Activated naive CD4-positive, alpha-beta T cell treated with anti-CD3 and anti-CD28 coated beads, Interleukin-2, amount 50 U/mL, for 24 hours (primary cell): ENCODE measurements around the gene FIBCD1.

Experiments used
- H3K27ac Mint-ChIP-seq: one replicate; pipeline ENCODE4 v1.8.0; 2021; ENCODE audit warnings: mild to moderate bottlenecking, mixed read lengths
- H3K27me3 Mint-ChIP-seq: one replicate; pipeline ENCODE4 v1.8.0; 2021; ENCODE audit warnings: mixed read lengths
- H3K36me3 Mint-ChIP-seq: one replicate; pipeline ENCODE4 v1.8.0; 2021; ENCODE audit warnings: mixed read lengths
- H3K4me1 Mint-ChIP-seq: one replicate; pipeline ENCODE4 v1.8.0; 2021; ENCODE audit warnings: mixed read lengths
- H3K4me3 Mint-ChIP-seq: one replicate; pipeline ENCODE4 v1.8.0; 2021; ENCODE audit warnings: mild to moderate bottlenecking, mixed read lengths
- H3K9me3 Mint-ChIP-seq: one replicate; pipeline ENCODE4 v1.8.0; 2021; ENCODE audit warnings: mixed read lengths

The FIBCD1 gene

DNA sequence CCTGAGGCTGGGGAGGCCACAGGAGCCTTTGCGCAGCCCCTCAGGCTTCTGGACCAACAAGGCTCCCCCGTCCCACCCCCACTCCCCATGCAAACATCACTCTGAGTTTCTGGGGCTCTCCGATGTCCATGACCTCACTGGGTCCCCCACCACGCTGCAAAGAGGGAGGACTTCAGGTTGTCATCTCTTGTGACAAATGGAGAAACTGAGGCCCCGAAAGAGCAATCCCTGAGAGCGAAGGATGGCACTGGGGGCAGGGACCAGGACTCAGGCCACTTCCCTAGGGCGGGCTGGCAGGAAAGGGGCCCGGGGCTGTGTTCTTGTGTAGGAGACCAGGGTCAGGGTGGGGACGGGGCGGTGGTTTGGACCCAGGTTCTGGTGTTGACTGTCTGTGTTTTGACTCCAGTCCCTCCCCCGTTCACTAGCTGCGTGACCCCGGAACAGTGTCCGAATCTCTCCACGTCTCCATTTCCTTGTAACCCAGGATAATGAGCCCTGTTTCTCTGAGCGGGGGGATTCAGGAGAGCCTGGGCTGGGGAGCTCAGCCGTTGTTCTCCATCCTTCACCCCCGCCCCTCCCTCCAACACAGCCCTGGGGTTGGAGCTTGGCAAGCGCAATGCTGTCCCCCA is 13.9 kb downstream of the FIBCD1 start:
- Mint-ChIP-seq H3K27me3 (no peaks in the 10 kb centered on the region), H3K9me3 (no peaks in the 10 kb centered on the region), H3K4me3 (no peak overlapping the region), H3K36me3 (no peaks in the 10 kb centered on the region), H3K4me1 (no peaks in the 10 kb centered on the region), H3K27ac (no peak overlapping the region)

- no peaks in the 10 kb centered on the region for H3K27me3 Mint-ChIP-seq
- H3K36me3 Mint-ChIP-seq: no peaks in the 10 kb centered on the region
- no peaks in the 10 kb centered on the region for H3K4me1 Mint-ChIP-seq
- H3K9me3 Mint-ChIP-seq: no peaks in the 10 kb centered on the region
- H3K4me3 Mint-ChIP-seq: no peak overlapping the region
- no peak overlapping the region for H3K27ac Mint-ChIP-seq
These were observed 14.6 kb downstream of the FIBCD1 start for GRCh38 chr9:130924448-130924788.

DNA sequence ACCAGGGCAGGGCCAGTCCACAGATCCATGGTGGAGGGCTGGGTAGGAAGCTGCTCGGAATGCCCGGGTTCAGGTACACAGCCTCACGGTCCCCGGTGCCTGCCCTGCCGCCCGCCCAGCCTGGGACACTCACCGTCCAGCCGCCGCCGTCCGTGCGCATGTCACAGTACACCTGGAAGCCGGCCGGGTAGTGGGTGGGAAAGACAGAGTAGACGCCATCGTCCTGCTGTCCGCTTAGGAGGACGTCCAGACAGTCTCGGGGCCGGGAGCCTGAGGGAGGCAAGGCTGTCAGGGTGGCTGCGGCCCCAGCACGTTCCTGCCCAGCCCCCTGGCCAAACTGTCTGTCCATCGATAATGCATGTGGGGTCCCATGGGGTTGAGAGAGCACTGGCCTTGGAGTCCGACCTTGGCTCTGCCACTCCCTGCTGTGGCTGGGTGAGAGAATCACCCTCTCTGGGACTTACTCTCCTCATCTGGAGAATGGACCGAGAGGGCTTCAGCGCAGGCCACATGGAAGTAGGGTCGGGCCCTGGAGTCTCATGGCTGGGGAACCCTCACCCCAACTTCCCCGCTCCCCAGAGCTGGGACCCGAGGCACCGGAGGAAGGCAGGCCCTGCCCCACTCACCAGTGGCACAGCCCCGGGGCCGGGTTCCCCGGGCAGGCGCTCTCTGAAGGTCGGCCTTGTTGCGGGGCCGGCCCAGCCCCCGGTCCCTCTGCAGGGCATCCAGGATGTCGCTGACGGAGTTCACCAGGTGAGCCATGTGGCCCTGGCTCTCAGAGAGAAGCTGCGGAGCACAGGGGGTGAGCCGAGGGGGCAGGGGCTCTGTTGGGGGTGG is 15.2 kb downstream of the FIBCD1 start:
- Mint-ChIP-seq H3K4me3 (no peak overlapping the region), H3K27me3 (no peaks in the 10 kb centered on the region), H3K9me3 (no peaks in the 10 kb centered on the region), H3K4me1 (no peaks in the 10 kb centered on the region), H3K27ac (no peak overlapping the region), H3K36me3 (no peaks in the 10 kb centered on the region)

- Mint-ChIP-seq H3K27ac (no peak overlapping the region), H3K4me1 (no peaks in the 10 kb centered on the region), H3K36me3 (no peaks in the 10 kb centered on the region), H3K4me3 (no peak overlapping the region), H3K27me3 (no peaks in the 10 kb centered on the region), H3K9me3 (no peaks in the 10 kb centered on the region)
These were observed 16.0 kb downstream of the FIBCD1 start for GRCh38 chr9:130922893-130923610.

- Mint-ChIP-seq H3K4me1 (no peaks in the 10 kb centered on the region), H3K4me3 (no peak overlapping the region), H3K36me3 (no peaks in the 10 kb centered on the region), H3K27ac (no peak overlapping the region), H3K27me3 (no peaks in the 10 kb centered on the region), H3K9me3 (no peaks in the 10 kb centered on the region)
These were observed 16.8 kb downstream of the FIBCD1 start for GRCh38 chr9:130921989-130922892.

DNA sequence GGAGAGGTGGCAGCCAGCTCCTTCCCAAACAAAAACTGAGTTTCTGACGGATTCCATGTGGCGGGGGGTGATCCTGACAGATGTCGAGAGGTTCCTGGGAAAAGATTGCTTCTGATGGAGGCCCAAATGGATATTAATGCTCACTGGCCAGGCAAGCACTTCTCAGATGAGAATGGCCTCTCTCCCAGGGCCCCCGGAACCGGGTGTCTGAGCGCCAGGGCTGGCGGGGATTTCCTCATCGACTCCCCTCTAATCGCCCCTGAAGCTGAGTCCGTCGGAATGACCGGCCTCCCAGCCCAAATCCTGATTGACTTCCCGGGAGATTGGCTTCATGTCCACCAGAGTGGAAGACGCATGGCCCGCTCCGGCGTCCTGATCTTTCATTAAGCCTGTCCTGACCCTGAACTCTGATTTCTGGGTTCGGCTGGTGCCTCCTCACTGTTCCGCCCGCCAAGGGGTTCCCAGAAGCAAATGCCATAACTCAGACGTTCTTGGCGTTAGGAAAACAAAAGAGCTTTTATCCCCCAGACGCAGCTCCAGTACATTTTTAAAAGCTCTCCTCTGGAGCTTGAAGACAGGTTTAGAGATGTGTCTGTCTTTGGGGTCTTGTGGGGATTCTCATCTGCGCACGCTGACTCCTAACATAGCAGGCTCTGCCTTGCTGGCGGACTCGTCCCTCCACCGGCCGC is 17.6 kb downstream of the FIBCD1 start:
- H3K27me3 Mint-ChIP-seq: no peaks in the 10 kb centered on the region
- H3K4me1 Mint-ChIP-seq: no peaks in the 10 kb centered on the region
- no peaks in the 10 kb centered on the region for H3K9me3 Mint-ChIP-seq
- no peak overlapping the region for H3K27ac Mint-ChIP-seq
- no peaks in the 10 kb centered on the region for H3K36me3 Mint-ChIP-seq
- no peak overlapping the region for H3K4me3 Mint-ChIP-seq

GRCh38 chr9:130920762-130921299 is 18.2 kb downstream of the FIBCD1 start:
- H3K4me3 Mint-ChIP-seq: no peak overlapping the region
- no peaks in the 10 kb centered on the region for H3K36me3 Mint-ChIP-seq
- H3K9me3 Mint-ChIP-seq: no peaks in the 10 kb centered on the region
- no peaks in the 10 kb centered on the region for H3K27me3 Mint-ChIP-seq
- no peak overlapping the region for H3K27ac Mint-ChIP-seq
- no peaks in the 10 kb centered on the region for H3K4me1 Mint-ChIP-seq

GRCh38 chr9:130920233-130920632 is 18.8 kb downstream of the FIBCD1 start:
- Mint-ChIP-seq H3K4me1 (no peaks in the 10 kb centered on the region), H3K27me3 (no peaks in the 10 kb centered on the region)

DNA sequence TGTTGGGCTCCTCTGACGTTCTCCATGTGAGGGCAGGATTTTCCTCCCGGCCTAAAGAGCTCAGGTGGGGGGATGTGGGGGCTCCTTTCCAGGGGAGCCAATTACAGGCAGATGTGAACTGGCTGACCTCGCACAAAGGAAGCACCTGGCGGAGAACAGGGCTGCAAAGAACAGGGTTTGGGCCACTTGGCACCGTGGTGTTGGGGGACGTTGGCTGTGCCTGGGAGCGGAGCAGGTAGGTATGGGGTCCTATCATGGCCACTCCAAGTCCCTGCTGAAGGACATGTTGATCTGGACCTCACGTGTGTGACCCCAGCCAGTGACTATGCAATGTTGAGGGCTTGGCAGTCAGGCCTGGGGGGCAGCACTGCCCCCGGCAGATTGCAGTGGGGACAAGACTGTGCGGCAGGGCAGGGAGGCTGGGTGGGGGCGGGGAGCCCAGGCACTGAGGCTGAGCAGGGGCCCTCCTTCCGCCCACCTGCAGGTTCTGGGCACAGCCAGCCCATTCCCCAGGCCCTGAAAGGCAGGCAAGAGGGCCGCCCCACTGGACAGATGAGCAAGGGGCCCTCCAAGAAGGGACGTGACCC is 19.4 kb downstream of the FIBCD1 start:
- H3K4me1 Mint-ChIP-seq: no peaks in the 10 kb centered on the region
- no peaks in the 10 kb centered on the region for H3K27me3 Mint-ChIP-seq
- no peak overlapping the region for H3K4me3 Mint-ChIP-seq
- H3K36me3 Mint-ChIP-seq: no peaks in the 10 kb centered on the region
- no peak overlapping the region for H3K27ac Mint-ChIP-seq
- no peaks in the 10 kb centered on the region for H3K9me3 Mint-ChIP-seq

More at GRCh38 chr9:130920233-130920632, 18.8 kb downstream of the FIBCD1 start:
- Mint-ChIP-seq H3K27ac (no peak overlapping the region), H3K4me3 (no peak overlapping the region), H3K36me3 (no peaks in the 10 kb centered on the region), H3K9me3 (no peaks in the 10 kb centered on the region)

GRCh38 chr9:130918826-130919558 is 20.1 kb downstream of the FIBCD1 start:
- H3K4me1 Mint-ChIP-seq: no peaks in the 10 kb centered on the region
- no peaks in the 10 kb centered on the region for H3K36me3 Mint-ChIP-seq
- no peaks in the 10 kb centered on the region for H3K9me3 Mint-ChIP-seq
- no peak overlapping the region for H3K4me3 Mint-ChIP-seq
- no peaks in the 10 kb centered on the region for H3K27me3 Mint-ChIP-seq
- no peak overlapping the region for H3K27ac Mint-ChIP-seq

DNA sequence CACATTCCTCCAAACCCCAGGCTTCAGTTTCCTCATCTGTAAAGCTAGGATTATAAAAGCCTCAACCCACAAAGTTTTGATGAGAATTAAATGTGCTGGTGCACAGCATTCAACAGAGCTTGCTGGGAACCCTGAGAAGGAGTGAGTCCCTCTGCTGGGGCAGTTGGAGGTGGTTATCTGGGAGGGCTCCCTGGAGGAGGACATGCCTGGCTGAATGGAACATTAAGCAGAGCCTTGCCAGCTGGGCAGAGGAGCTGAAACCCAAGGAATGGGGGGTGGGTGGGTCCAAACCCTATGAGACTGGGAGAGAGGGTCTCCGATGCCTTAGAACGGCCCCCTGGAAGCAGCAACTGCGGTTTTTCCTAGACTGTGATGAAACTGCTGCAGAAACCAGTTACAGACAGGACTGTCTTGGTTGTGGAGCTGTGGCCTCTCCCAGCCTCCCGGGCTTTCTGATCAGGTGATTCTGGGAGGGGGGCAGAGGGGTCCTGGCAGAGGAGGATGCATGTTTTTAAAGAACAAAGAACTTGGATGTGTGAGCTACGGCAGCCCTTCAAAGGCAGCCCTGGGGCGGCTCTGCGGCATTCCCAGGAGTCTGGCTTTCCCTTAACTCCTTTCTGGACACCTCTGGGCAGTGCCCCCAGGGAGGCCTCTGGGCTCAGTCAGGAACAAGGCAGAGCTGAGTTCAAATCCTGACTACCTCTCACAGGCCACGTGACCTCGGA is 20.8 kb downstream of the FIBCD1 start:
- no peak overlapping the region for H3K27ac Mint-ChIP-seq
- no peaks in the 10 kb centered on the region for H3K36me3 Mint-ChIP-seq
- no peaks in the 10 kb centered on the region for H3K27me3 Mint-ChIP-seq
- no peaks in the 10 kb centered on the region for H3K9me3 Mint-ChIP-seq
- no peaks in the 10 kb centered on the region for H3K4me1 Mint-ChIP-seq
- H3K4me3 Mint-ChIP-seq: no peak overlapping the region

DNA sequence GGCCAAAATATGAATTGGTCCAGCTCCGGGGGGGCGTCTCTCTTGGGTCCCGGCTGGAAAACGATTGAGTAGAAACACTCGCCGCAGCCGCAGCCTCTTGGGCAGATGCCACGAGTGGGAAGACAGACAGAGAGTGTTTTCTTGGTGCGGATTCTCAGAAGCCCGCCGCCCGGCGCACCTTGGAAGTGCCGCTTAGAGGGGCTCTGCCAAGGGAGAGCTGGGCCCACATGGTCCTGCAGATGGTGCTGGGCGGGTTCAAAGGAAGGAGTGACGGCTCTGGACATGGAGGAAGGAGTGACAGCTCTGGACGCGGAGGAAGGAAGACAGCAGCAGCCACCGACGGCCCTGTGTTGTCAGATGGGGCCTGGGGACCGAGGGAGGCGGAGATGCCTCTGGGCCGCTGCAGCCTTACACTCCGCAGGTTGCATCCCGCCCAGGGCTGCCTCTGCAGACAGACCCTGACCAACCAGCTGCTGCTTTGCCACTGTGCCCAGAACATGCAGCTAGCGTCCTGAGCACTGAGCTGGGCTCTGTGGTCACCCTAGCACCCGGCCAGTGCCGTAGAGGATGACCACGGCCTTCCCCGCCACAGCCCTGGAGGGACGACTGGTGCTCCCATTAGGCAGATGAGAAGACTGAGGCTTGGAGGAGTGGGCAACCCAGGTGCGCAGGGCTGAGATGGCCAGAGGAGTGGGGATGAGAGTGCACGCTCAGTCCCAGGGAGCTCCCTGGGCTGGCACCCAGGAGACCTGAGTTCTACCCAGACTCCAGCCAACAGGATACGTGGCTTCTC is 21.7 kb downstream of the FIBCD1 start:
- Mint-ChIP-seq H3K4me3 (no peak overlapping the region), H3K36me3 (no peaks in the 10 kb centered on the region), H3K27me3 (no peaks in the 10 kb centered on the region), H3K4me1 (no peaks in the 10 kb centered on the region), H3K9me3 (no peaks in the 10 kb centered on the region), H3K27ac (no peak overlapping the region)

GRCh38 chr9:130915096-130915447 is 24.0 kb downstream of the FIBCD1 start:
- Mint-ChIP-seq H3K4me3 (no peak overlapping the region), H3K27ac (no peak overlapping the region), H3K36me3 (no peaks in the 10 kb centered on the region), H3K27me3 (no peaks in the 10 kb centered on the region), H3K4me1 (no peaks in the 10 kb centered on the region), H3K9me3 (no peaks in the 10 kb centered on the region)
